C4-2B (cell line): ENCODE results near the gene HPS4.

Experiments used
- CTCF ChIP-seq: fragments of 450-650 bp; conservative IDR thresholded peaks from 2 replicates; pipeline ENCODE4 v1.5.1; 2017; ENCODE audit warnings: mild to moderate bottlenecking
- ZFX ChIP-seq: fragments of 450-650 bp; IDR thresholded peaks from 2 replicates; pipeline ENCODE4 v1.6.1; 2017

DNA sequence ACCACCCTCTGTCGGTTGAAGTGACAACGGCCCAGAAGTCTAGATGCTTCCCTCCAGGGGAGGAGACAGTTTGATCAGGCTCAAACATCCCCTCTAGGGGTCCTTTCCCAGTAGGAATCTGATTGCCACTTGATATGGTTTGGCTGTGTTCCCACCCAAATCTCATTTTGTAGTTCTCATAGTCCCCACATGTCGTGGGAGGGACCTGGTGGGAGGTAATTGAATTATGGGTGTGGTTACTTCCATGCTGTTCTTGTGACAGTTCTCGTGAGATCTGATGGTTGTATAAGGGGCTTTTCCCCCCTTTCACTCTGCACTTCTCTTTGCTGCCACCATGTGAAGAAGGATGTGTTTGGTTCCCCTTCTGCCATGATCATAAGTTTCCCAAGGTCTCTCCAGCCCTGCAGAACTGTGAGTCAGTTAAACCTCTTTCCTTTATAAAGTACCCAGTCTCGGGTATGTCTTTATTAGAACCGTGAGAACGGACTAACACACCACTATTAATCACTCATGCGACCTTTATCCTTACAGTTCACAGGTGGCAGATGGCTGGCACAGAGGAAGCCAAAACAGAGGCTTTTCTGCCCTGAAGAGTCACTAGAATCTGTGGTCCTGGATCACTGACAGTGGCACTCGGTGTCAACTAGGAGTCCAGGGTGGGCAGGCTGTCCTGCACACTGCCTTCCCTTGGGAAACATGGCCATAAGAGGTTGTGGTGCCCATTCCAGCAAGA is 33.0 kb downstream of the HPS4 start:
- TF ChIP-seq CTCF (no peak), ZFX (no peak)
